ENCODE data around the gene KCNK6.

DNA sequence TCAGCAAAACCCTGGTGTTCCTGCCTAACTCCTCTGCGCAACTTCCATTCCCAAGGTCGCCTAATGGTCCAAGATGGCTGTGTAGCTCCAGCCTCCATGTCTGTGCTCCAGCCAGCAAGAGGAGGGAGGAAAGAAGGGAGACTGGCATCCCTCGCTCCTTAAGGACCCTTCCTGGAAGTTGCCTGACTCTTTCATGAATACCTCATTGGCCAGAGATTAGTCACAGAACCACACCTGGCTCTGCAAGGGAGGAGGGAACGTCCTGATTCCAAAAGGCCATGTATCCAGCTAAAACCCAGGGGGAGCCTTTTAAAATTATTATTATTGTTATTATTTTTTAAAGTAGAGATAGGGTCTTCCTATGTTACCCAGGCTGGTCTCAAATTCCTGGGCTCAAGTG, 4.8 kb downstream of the KCNK6 start:
- TF ChIP-seq, protein P1, sequence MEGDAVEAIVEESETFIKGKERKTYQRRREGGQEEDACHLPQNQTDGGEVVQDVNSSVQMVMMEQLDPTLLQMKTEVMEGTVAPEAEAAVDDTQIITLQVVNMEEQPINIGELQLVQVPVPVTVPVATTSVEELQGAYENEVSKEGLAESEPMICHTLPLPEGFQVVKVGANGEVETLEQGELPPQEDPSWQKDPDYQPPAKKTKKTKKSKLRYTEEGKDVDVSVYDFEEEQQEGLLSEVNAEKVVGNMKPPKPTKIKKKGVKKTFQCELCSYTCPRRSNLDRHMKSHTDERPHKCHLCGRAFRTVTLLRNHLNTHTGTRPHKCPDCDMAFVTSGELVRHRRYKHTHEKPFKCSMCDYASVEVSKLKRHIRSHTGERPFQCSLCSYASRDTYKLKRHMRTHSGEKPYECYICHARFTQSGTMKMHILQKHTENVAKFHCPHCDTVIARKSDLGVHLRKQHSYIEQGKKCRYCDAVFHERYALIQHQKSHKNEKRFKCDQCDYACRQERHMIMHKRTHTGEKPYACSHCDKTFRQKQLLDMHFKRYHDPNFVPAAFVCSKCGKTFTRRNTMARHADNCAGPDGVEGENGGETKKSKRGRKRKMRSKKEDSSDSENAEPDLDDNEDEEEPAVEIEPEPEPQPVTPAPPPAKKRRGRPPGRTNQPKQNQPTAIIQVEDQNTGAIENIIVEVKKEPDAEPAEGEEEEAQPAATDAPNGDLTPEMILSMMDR (IDR thresholded peaks at IDR 0.05): no peak
- TF ChIP-seq POLR2A (IDR thresholded peaks at IDR 0.05) (no peak), POLR2AphosphoS5 (IDR thresholded peaks at IDR 0.05; ENCODE audit: insufficient read depth in 1 of 2, low read depth in 1 of 2) (no peak)
